WTC11 (cell line): ENCODE data around the gene POLR2L. TPM values are rescaled to one million over a fixed set of nuclear protein-coding genes. Genes with fewer than 3 reads are reported as not detected.

ENCODE experiments used
- ATAC-seq: fragments of 200-7000 bp; cut with Tn5 transposase; 2 replicates; pipeline ENCODE4 v1.10.0; 2021; ENCODE audit warnings: mild to moderate bottlenecking, moderate library complexity
- CTCF ChIA-PET: fragments of 300-600 bp; sonication (Branson Sonifier 250); formaldehyde crosslinking; loops from one replicate; lab custom pipeline; 2021; ENCODE audit warnings: antibody characterized with exemption; lab: Charles Lee
- POLR2A ChIA-PET: fragments of 350-600 bp; sonication (Branson Sonifier 250); formaldehyde crosslinking; loops from one replicate; lab custom pipeline; 2021; ENCODE audit warnings: antibody characterized with exemption; lab: Charles Lee
- DNase-seq: peaks from one replicate; pipeline ENCODE4 v3.0.0; 2021; ENCODE audit warnings: low spot score
- H3K27ac Mint-ChIP-seq: 2 replicates; pipeline ENCODE4 v1.8.0; 2021; ENCODE audit warnings: mixed read lengths
- H3K27me3 Mint-ChIP-seq: 2 replicates; pipeline ENCODE4 v1.8.0; 2021; ENCODE audit warnings: low read depth, mild to moderate bottlenecking, moderate library complexity, mixed read lengths
- H3K36me3 Mint-ChIP-seq: 2 replicates; pipeline ENCODE4 v1.8.0; 2021; ENCODE audit warnings: mixed read lengths
- H3K4me1 Mint-ChIP-seq: 2 replicates; pipeline ENCODE4 v1.8.0; 2022; ENCODE audit warnings: mixed read lengths
- H3K4me3 Mint-ChIP-seq: 2 replicates; pipeline ENCODE4 v1.8.0; 2021; ENCODE audit warnings: mild to moderate bottlenecking, moderate library complexity, mixed read lengths
- H3K9me3 Mint-ChIP-seq: 2 replicates; pipeline ENCODE4 v1.8.0; 2021; ENCODE audit warnings: mixed read lengths
- ATF1 ChIP-seq: sonication (generic); formaldehyde crosslinking; IDR thresholded peaks from 2 replicates; pipeline ENCODE4 v1.8.1; 2023; ENCODE audit warnings: mild to moderate bottlenecking, moderate library complexity, missing genetic modification reagents
- ATF2 ChIP-seq: sonication (generic); formaldehyde crosslinking; IDR thresholded peaks from 2 replicates; pipeline ENCODE4 v1.8.1; 2022; ENCODE audit warnings: low read depth, missing genetic modification reagents, borderline replicate concordance
- ATF3 ChIP-seq: sonication (generic); formaldehyde crosslinking; conservative IDR thresholded peaks from 2 replicates; pipeline ENCODE4 v1.8.1; 2022; ENCODE audit warnings: mild to moderate bottlenecking, missing genetic modification reagents
- ATF6 ChIP-seq: sonication (generic); formaldehyde crosslinking; IDR thresholded peaks from 2 replicates; pipeline ENCODE4 v1.8.1; 2023; ENCODE audit warnings: mild to moderate bottlenecking, missing genetic modification reagents
- CREB1 ChIP-seq: sonication (generic); formaldehyde crosslinking; IDR thresholded peaks from 2 replicates; pipeline ENCODE4 v1.8.0; 2023; ENCODE audit warnings: mild to moderate bottlenecking, missing genetic modification reagents
- E2F4 ChIP-seq: sonication (generic); formaldehyde crosslinking; IDR thresholded peaks from 2 replicates; pipeline ENCODE4 v1.8.1; 2022; ENCODE audit warnings: low read depth, mild to moderate bottlenecking, moderate library complexity, missing genetic modification reagents, borderline replicate concordance
- EMX1 ChIP-seq: fragments of 250-450 bp; sonication (Bioruptor Pico); IDR thresholded peaks from 2 replicates; pipeline ENCODE4 v1.8.0; 2021; ENCODE audit warnings: mild to moderate bottlenecking
- FOXP1 ChIP-seq: sonication (generic); formaldehyde crosslinking; IDR thresholded peaks from 2 replicates; pipeline ENCODE4 v1.8.0; 2022; ENCODE audit warnings: missing genetic modification reagents, mild to moderate bottlenecking, moderate library complexity, borderline replicate concordance
- GRHL2 ChIP-seq: fragments of 250-450 bp; sonication (Bioruptor Pico); IDR thresholded peaks from 2 replicates; pipeline ENCODE4 v1.8.0; 2022; ENCODE audit warnings: mild to moderate bottlenecking, moderate library complexity; ENCODE audit not compliant: insufficient replicate concordance, severe bottlenecking
- HMGXB4 ChIP-seq: sonication (generic); formaldehyde crosslinking; IDR thresholded peaks from 2 replicates; pipeline ENCODE4 v1.8.1; 2023; ENCODE audit warnings: mild to moderate bottlenecking, moderate library complexity, missing genetic modification reagents
- KAT7 ChIP-seq: sonication (generic); formaldehyde crosslinking; IDR thresholded peaks from 2 replicates; pipeline ENCODE4 v1.8.1; 2023; ENCODE audit warnings: missing genetic modification reagents, mild to moderate bottlenecking, borderline replicate concordance
- MYBL2 ChIP-seq: sonication (generic); formaldehyde crosslinking; IDR thresholded peaks from 2 replicates; pipeline ENCODE4 v1.8.1; 2023; ENCODE audit warnings: mild to moderate bottlenecking, moderate library complexity, missing genetic modification reagents
- NR1H2 ChIP-seq: sonication (generic); formaldehyde crosslinking; IDR thresholded peaks from 2 replicates; pipeline ENCODE4 v1.9.0; 2021; ENCODE audit warnings: mild to moderate bottlenecking, moderate library complexity, missing genetic modification reagents
- NR2C2 ChIP-seq: sonication (generic); formaldehyde crosslinking; IDR thresholded peaks from 2 replicates; pipeline ENCODE4 v1.8.0; 2022; ENCODE audit warnings: mild to moderate bottlenecking, missing genetic modification reagents
- RELA ChIP-seq: sonication (generic); formaldehyde crosslinking; IDR thresholded peaks from 2 replicates; pipeline ENCODE4 v1.8.1; 2022; ENCODE audit warnings: missing genetic modification reagents, mild to moderate bottlenecking, borderline replicate concordance
- SP1 ChIP-seq: sonication (generic); formaldehyde crosslinking; conservative IDR thresholded peaks from 2 replicates; pipeline ENCODE4 v1.8.1; 2022; ENCODE audit warnings: missing genetic modification reagents
- TEAD1 ChIP-seq: sonication (generic); formaldehyde crosslinking; IDR thresholded peaks from 2 replicates; pipeline ENCODE4 v1.8.0; 2022; ENCODE audit warnings: mild to moderate bottlenecking, missing genetic modification reagents
- USF2 ChIP-seq: sonication (generic); formaldehyde crosslinking; IDR thresholded peaks from 2 replicates; pipeline ENCODE4 v1.8.1; 2023; ENCODE audit warnings: mild to moderate bottlenecking, missing genetic modification reagents, moderate library complexity
- ZBTB21 ChIP-seq: sonication (generic); formaldehyde crosslinking; IDR thresholded peaks from 2 replicates; pipeline ENCODE4 v1.8.1; 2023; ENCODE audit warnings: mild to moderate bottlenecking, missing genetic modification reagents, borderline replicate concordance
- ZNF138 ChIP-seq: sonication (generic); formaldehyde crosslinking; conservative IDR thresholded peaks from 2 replicates; pipeline ENCODE4 v1.8.1; 2022; ENCODE audit warnings: mild to moderate bottlenecking, moderate library complexity, missing genetic modification reagents
- ZNF232 ChIP-seq: sonication (generic); formaldehyde crosslinking; IDR thresholded peaks from 2 replicates; pipeline ENCODE4 v1.8.0; 2022; ENCODE audit warnings: mild to moderate bottlenecking, missing genetic modification reagents
- ZNF263 ChIP-seq: sonication (generic); formaldehyde crosslinking; IDR thresholded peaks from 2 replicates; pipeline ENCODE4 v1.8.1; 2022; ENCODE audit warnings: low read depth, mild to moderate bottlenecking, moderate library complexity, missing genetic modification reagents
- ZNF281 ChIP-seq: sonication (generic); formaldehyde crosslinking; IDR thresholded peaks from 2 replicates; pipeline ENCODE4 v1.8.0; 2023; ENCODE audit warnings: mild to moderate bottlenecking, missing genetic modification reagents
- ZNF396 ChIP-seq: fragments of 250-450 bp; sonication (Bioruptor Pico); IDR thresholded peaks from 2 replicates; pipeline ENCODE4 v1.8.0; 2021; ENCODE audit warnings: mild to moderate bottlenecking, moderate library complexity, borderline replicate concordance
- total RNA-seq: library from RNA; stranded (reverse); gene quantifications from 3 replicates; pipeline ENCODE4 v1.2.3, GENCODE V29; 2021

The POLR2L gene
- total RNA-seq, 1 experiment from 2014 or later = 152 TPM

GRCh38 chr11:871472-871871, 29.1 kb upstream of the POLR2L start:
- Mint-ChIP-seq H3K4me3 (no peak overlapping the region), H3K4me1 (no peaks in the 10 kb centered on the region), H3K9me3 (no peaks in the 10 kb centered on the region), H3K27me3 (peaks cover 3% of the 10 kb centered on the region), H3K27ac (no peak overlapping the region), H3K36me3 (peaks cover 18% of the 10 kb centered on the region)
- ChIA-PET POLR2A (interaction anchor here (1.7 to 2.4 kb wide), 2 partner anchors 9 to 27 kb away, joined by 4 to 8 read pairs; no protein-coding TSS in a partner anchor), CTCF (interaction anchor here (1.0 kb wide), 1 partner anchor 27 kb away, joined by 4 read pairs; no protein-coding TSS in a partner anchor)
- no peak for TF ChIP-seq ZNF263 (CRISPR knock-in tag)
- TF ChIP-seq GRHL2 (CRISPR knock-in tag) = no peak
- no peak for TF ChIP-seq KAT7 (CRISPR knock-in tag)
- no peak for TF ChIP-seq ZNF232 (CRISPR knock-in tag)
- TF ChIP-seq ATF6 (CRISPR knock-in tag) = no peak
- no peak for TF ChIP-seq SP1 (CRISPR knock-in tag)
- TF ChIP-seq CREB1 (CRISPR knock-in tag) = no peak
- no peak for TF ChIP-seq EMX1 (CRISPR knock-in tag)
- no peak for TF ChIP-seq FOXP1 (CRISPR knock-in tag)
- no peak for TF ChIP-seq ATF1 (CRISPR knock-in tag)
- no peak for TF ChIP-seq E2F4 (CRISPR knock-in tag)
- TF ChIP-seq MYBL2 = no peak
- no peak for TF ChIP-seq ZBTB21 (CRISPR knock-in tag)
- TF ChIP-seq ATF2 (CRISPR knock-in tag) = no peak
- no peak for TF ChIP-seq ZNF281 (CRISPR knock-in tag)
- TF ChIP-seq ZNF138 = no peak
- ATAC-seq (no peak), DNase-seq (no peak)

GRCh38 chr11:870418-870817, 28.1 kb upstream of the POLR2L start:
- H3K27ac Mint-ChIP-seq = no peak overlapping the region
- POLR2A ChIA-PET = no interaction called here
- ATAC-seq = no peak
- TF ChIP-seq HMGXB4 (CRISPR knock-in tag) = no peak
- TF ChIP-seq USF2 = no peak
- no peak for TF ChIP-seq RELA
- no peak for TF ChIP-seq NR1H2
- TF ChIP-seq ZNF396 (CRISPR knock-in tag) = no peak
- TF ChIP-seq NR2C2 (CRISPR knock-in tag) = no peak
- TF ChIP-seq TEAD1 (CRISPR knock-in tag) = no peak
- TF ChIP-seq ATF3 (CRISPR knock-in tag) = no peak

More at GRCh38 chr11:870418-870817, 28.1 kb upstream of the POLR2L start:
- H3K36me3 Mint-ChIP-seq = peaks cover 11% of the 10 kb centered on the region
- no peaks in the 10 kb centered on the region for H3K9me3 Mint-ChIP-seq
- no peaks in the 10 kb centered on the region for H3K4me1 Mint-ChIP-seq
- peaks cover under 1% of the 10 kb centered on the region for H3K27me3 Mint-ChIP-seq
- CTCF ChIA-PET = interaction anchor here (0.6 to 2.1 kb wide), 5 partner anchors 19 to 198 kb away, joined by 3 to 5 read pairs (median 4); no protein-coding TSS in a partner anchor
- H3K4me3 Mint-ChIP-seq = no peak overlapping the region
- no peak for DNase-seq
